ENCODE data around the gene COL27A1.

DNA sequence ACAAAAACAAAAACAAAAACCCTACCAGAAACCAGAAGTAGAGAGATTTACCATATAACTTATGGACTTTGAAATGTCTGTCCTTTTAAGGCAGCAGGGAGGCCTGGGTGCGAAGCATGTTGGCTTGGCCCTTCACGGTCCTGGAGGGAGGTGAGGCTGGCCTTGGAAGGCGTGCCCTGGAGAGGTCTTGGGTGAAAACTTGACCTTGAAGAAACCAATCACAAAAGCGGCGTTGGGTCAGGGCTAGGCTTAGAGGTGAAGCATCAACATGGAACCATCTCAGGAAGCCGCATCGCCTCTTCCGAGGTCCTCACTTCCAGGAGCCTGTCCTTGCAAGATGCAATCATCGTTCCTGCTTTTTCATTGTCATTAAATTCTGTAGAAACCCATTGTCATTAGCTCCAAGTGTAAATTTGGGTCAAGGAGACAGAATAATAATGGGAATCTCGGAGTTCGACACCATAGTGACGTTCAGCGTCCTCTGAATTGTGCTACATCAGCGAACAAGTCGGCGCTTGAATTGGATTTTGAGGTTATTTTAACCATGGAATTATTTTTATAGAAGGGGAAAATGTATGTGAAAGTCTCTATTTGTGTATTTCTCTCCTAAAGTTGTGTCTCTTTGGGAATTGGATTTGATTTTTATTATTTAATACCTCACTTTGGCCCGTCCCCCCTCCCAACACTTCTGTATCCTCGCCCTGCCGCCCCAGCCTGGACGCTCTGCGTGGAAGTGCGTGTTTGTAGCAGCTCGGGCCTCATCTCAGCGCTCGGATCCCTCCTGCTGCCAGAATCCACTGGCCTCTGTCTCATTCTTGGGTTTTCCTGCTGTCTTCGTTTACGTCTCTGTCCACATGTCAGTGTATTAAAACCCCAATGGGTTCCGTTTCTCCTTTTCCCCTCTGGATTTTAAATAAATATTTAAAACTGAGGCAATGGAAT is 156.5 kb downstream of the COL27A1 start:
- TF ChIP-seq YY1 (IDR thresholded peaks at IDR 0.05; ENCODE audit: insufficient read depth, insufficient read length) (no peak), ZNF274 (IDR thresholded peaks at IDR 0.05; ENCODE audit: low read depth, low read length) (no peak), SUZ12 (IDR thresholded peaks at IDR 0.05; ENCODE audit: extremely low read depth, insufficient read depth, insufficient read length) (no peak)

Measured in NT2/D1 (cell line).